H1 (cell line): Measurements from ENCODE around the gene TBC1D32.

ENCODE experiments used
- CTCF ChIP-seq, 3 experiments: IDR thresholded peaks; 1 replicate in 2 of 3; 2 replicates in 1 of 3; pipeline versions ENCODE4 v1.5.1 to v1.6.1; 2011; ENCODE audit warnings: low read length in 3 of 3, mild to moderate bottlenecking in 3 of 3, inconsistent platforms in 2 of 3, low read depth in 1 of 3, moderate library complexity in 1 of 3; ENCODE audit not compliant: insufficient read depth in 1 of 3; ENCODE audit errors: control extremely low read depth in 1 of 3
- JUND ChIP-seq: IDR thresholded peaks from 2 replicates; pipeline ENCODE4 v1.6.1; 2011; ENCODE audit warnings: mild to moderate bottlenecking, improper control_type of control experiment, low read length
- KDM1A ChIP-seq: fragments of 200-600, 300-600 bp; sonication (generic); IDR thresholded peaks from 2 replicates; pipeline ENCODE4 v1.7.1; 2016; ENCODE audit warnings: mild to moderate bottlenecking, low read length, borderline replicate concordance

- TF ChIP-seq KDM1A (0 out of 2 replicates have a peak, but pooled peaks have one; percentile 12), JUND (0 out of 2 replicates have a peak, but pooled peaks have one; percentile 22), CTCF (IDR thresholded peaks at IDR 0.05; ENCODE audit: control extremely low read depth in 1 of 3, insufficient read depth in 1 of 3, low read depth in 1 of 3, low read length in 3 of 3) (no peak)
Observed at GRCh38 chr6:121334299-121335086, at the start of gene TBC1D32.
